HS-27A (cell line): Measurements from ENCODE around the gene COL18A1.

Experiments
- DNase-seq: peaks from one replicate; pipeline ENCODE4 v3.0.0-alpha.2; 2012; ENCODE audit warnings: low read depth, missing footprints

Gene COL18A1

GRCh38 chr21:45401916-45402900, 2.8 kb upstream of the COL18A1 start:
- DNase-seq = no peak

GRCh38 chr21:45403133-45403824, 1.7 kb upstream of the COL18A1 start:
- DNase-seq = no peak

- no peak for DNase-seq
These were observed 888 bp upstream of the COL18A1 start for GRCh38 chr21:45403825-45404729.

GRCh38 chr21:45405271-45405818, 380 bp downstream of the COL18A1 start:
- no peak for DNase-seq

GRCh38 chr21:45405819-45406762, 1.1 kb downstream of the COL18A1 start:
- no peak for DNase-seq

- no peak for DNase-seq
These were observed 2.0 kb downstream of the COL18A1 start for GRCh38 chr21:45406801-45407628.

- DNase-seq = no peak
These were observed 2.8 kb downstream of the COL18A1 start for GRCh38 chr21:45407629-45408247.

GRCh38 chr21:45408271-45408791, 3.4 kb downstream of the COL18A1 start:
- DNase-seq = no peak

- DNase-seq = no peak
These were observed 3.9 kb downstream of the COL18A1 start for GRCh38 chr21:45408801-45409261.

- DNase-seq = no peak
These were observed 4.6 kb downstream of the COL18A1 start for GRCh38 chr21:45409466-45410150.

- DNase-seq = no peak
These were observed 5.3 kb downstream of the COL18A1 start for GRCh38 chr21:45410151-45410864.

- no peak for DNase-seq
These were observed 6.2 kb downstream of the COL18A1 start for GRCh38 chr21:45410865-45411809.

- no peak for DNase-seq
These were observed 6.8 kb downstream of the COL18A1 start for GRCh38 chr21:45411810-45412206.

GRCh38 chr21:45412491-45412890, 7.5 kb downstream of the COL18A1 start:
- DNase-seq = no peak

- no peak for DNase-seq
These were observed 8.1 kb downstream of the COL18A1 start for GRCh38 chr21:45412909-45413611.

GRCh38 chr21:45413922-45414321, 9.0 kb downstream of the COL18A1 start:
- DNase-seq = no peak
